Stimulated activated naive CD4-positive, alpha-beta T cell (primary cell): ENCODE measurements around the gene UNC13A.

Experiments used
- DNase-seq, 6 experiments: peaks; one replicate each; lab custom pipeline; 2025; lab: John Stamatoyannopoulos, UW

The UNC13A gene

GRCh38 chr19:17669419-17669818, 18.7 kb downstream of the UNC13A start:
- DNase-seq: no peak

GRCh38 chr19:17665058-17665457, 23.1 kb downstream of the UNC13A start:
- no peak for DNase-seq

DNA sequence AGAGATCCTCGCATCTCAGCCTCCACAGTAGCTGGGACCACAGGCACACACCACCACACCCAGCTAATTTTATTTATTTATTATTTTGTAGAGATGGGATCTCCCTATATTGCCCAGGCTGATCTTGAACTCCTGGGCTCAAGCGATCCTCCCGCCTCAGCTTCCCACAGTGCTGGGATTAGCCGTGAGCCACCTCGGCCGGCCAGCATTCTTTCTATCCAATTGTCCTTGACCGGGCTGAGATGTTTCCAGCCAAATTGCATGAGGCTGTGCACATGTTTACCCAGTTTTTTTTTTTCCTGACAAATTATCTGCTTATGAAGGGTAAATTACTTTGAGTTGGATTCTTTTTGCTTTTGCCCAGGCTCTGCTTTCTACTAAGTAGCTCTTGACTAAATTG, 28.2 kb downstream of the UNC13A start:
- no peak for DNase-seq

GRCh38 chr19:17658666-17659065, 29.5 kb downstream of the UNC13A start:
- DNase-seq: no peak

GRCh38 chr19:17658240-17658639, 29.9 kb downstream of the UNC13A start:
- no peak for DNase-seq

GRCh38 chr19:17656970-17657369, 31.2 kb downstream of the UNC13A start:
- DNase-seq: no peak

- DNase-seq: no peak
Observed at GRCh38 chr19:17655751-17656472, 32.2 kb downstream of the UNC13A start.

DNA sequence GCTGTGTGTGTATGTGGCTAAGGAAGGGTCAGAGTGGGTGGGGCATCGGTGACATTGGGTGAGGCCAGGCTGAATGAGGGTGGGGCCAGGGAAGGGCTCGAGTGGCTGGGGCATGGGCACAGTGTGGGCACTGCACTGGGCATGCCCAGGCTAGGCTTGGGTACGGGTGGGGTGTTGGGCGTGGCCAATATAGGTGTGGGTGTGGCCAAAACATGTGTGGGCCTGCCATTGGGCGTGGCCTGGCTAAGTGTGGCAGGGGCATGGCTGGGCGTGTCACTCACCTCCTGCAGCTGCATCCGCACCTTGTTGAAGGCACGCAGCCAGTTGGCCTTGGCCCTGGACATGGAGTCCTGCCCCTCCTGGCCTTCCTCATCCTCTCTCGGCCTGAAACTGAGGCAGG, 33.2 kb downstream of the UNC13A start:
- no peak for DNase-seq

DNA sequence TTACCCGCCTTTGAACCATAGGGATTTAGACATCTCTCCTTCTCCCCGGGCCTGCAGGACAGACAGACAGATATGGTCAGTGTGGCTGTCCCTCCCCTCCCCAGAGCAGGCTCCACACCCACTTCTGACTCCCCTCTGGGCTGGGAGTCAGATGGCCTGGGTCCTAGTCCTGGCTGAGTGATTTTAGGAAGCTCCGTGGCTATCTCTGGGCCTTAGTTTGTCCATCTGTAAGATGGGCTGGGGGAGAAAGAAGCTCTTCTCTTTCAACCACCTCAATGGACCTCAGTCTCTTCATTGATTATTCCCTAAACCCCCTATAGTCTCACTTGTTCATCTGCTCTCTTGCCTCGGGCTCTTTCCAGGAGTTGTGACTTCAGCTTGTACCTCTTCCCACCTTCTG, 35.5 kb downstream of the UNC13A start:
- no peak for DNase-seq

DNA sequence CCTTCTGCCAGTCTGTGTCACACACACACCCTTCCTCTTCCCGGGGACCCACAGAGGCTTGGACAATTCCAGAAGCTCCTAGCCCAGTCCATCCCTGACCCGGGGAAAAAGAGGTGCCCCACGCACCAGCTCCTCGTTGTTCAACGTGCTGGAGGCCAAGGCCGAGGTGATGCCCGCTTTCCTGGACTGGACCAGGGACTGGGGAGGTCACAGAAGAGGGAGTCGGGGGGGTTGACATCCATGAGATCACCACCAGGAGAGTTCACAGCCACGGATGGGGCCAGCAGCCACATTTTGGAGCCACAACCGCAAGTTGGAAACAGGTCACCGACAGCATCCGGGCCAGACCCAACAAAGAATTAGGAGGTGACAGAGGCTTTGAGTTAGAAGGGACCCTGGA, 39.4 kb downstream of the UNC13A start:
- DNase-seq: no peak

DNA sequence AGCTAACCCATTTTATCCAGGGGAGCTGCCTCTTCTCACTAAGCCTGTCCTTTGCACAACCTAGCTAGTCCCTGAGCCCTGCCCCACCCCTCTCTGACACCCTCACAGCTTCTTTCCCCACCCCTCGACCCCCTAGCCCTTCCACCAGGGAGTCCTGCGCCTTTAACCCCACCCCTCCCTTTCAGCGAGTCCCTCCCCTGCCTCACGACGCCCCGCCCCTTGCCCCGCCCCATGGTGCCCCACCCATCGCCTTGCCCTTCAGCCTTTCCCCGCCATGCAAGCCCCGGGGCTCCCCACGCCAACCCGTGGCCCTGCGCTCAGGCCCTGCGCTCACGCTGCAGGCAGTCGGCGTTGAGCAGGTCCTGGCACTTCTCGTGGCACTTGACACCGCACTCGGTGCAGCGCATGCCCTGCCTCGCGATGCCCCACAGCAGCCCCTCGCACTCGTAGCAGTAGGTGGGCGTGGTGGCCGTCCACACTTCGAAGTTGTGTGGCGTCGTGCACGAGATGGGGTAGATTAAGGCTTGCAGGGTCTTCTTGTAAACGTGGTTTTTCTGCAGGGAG, 40.0 kb downstream of the UNC13A start:
- DNase-seq: no peak

GRCh38 chr19:17647071-17648020, 40.8 kb downstream of the UNC13A start:
- DNase-seq: no peak

GRCh38 chr19:17646441-17646840, 41.7 kb downstream of the UNC13A start:
- DNase-seq: no peak

DNA sequence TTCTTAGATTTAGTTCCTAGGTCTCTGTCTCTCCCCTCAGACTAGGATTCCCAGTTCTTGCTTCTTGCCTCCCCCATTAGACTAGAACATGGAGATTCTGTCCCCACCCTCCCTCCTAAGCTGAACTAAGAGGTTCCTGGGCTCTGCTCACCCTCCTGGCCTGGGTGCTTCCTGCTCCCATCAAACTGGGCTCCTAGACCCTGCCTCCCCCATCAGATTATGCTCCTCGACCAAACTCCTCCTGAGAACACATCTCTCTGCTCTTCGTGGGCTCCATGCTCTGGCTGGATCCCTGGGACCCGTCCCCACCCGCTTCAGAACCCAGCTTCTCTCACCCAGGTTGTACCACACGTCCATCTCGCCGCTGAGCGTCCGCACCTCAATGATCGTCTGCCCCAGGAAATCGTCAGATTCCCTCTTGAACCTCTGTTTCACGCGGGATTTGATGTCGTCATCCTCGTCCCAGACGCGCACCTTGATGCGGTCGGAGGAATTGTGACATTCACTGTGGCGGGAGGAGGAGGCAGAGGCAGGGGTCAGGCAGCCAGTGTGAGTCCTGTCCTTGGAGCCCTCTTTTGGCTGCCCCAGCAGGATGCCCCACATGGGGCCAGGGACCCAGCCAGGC, 42.7 kb downstream of the UNC13A start:
- no peak for DNase-seq

DNA sequence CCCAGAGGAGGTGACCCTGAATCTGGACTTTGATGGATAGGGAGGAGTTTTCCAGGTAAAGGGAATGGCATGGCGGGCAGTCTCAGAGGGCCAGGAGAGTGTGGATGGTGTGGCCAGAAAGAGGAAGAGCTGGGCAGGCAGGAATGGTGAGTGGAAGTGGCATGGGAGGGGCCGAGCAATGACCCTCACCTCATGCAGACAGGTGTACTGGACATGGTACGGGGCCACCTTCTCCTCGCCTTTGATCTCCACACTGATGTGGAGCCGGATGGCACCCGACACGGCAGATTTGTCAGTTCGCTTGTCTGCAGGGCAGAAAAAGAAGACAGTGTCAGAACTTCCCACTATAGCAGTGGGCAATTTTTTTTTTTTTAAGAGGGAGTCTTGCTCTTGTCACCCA, 45.5 kb downstream of the UNC13A start:
- DNase-seq: no peak

DNA sequence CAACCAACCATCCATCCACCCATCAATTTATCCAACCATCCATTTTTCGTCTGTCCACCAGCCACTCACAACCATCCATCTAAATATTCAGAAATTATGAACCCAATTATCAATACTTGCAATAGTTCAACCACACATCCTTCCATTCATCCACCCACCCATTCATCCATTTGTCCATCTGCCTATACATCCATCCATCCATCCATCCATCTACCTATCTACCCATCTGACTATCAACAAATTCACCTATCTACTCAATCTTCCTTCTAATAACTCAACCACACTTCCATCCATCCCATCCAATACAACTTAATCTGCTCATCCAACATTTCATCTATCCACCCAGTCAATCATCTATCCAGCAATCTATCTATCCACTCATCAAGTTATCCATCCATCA, 46.3 kb downstream of the UNC13A start:
- DNase-seq: no peak

- DNase-seq: no peak
Observed at GRCh38 chr19:17641181-17641580, 47.0 kb downstream of the UNC13A start.

GRCh38 chr19:17633700-17634099, 54.5 kb downstream of the UNC13A start:
- no peak for DNase-seq

- no peak for DNase-seq
Observed at GRCh38 chr19:17632577-17632976, 55.6 kb downstream of the UNC13A start.

DNA sequence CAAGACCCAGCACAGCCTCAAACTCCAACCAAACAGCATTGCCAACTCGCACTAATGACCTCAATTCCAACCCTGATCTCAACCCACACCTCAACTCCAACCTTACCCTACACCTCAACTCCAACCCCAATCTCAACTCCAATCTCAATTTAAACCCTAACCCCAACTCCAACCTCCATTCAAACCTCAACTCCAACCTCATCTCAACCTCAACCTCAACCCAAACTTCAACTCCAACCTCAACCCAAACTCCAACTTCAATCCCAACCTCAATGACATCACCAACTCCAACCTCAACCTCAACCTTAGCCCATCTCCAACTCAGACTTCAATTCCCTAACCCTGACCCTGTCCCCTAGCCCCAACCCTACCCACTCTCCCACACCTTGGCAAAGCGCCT, 58.4 kb downstream of the UNC13A start:
- no peak for DNase-seq

DNA sequence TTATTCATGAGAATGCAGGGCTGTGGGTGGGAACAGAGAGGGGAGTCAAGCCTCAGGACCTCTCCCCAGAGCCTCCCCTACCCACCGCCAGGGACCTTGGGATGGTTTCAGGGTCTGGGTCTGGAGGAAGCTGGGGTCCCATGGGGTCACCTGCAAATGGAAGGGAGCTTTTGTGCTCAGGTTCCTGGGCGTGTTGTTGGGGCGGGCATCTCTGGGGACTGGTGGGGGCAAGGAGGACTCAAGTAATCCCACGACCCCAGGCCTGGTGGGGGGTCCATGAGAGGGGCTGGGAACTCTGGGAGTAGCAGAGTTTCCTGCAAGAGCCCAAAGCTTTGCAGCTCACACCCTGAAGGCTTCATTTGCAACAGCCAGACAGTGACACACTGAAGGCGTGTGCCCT, 60.2 kb downstream of the UNC13A start:
- no peak for DNase-seq

DNA sequence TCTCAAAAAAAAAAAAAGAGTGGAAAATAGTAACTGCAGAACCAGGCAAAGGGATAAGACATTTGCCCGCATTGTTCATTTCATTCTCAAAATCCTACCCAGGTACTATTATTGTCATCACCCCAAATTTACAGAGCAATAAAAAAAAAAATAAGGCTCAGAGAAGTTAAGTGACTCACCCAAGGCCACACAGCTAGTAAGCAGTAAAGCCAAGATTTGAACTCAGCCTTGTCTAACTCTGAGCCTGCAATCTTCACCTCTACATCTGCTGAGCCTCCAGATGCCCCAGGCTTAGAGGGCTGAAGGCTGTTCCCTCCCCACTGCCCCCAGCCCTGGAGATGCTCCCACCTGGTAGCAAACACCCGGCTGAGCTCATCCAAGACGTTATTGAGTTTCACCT, 61.0 kb downstream of the UNC13A start:
- no peak for DNase-seq
